Aorta (tissue), 5 donors: ENCODE results near the gene ACR. TPM values are rescaled to one million over a fixed set of nuclear protein-coding genes. Genes with fewer than 3 reads are reported as not detected.

ENCODE experiments used
- ATAC-seq: fragments of 200-7000 bp; cut with Tn5 transposase; one replicate; pipeline ENCODE4 v1.9.1; 2022; ENCODE audit warnings: moderate library complexity; ENCODE audit not compliant: low FRiP score
- DNase-seq, 2 donors: peaks; one replicate each; pipeline ENCODE4 v3.0.0-alpha.2; 2020
- H3K27ac ChIP-seq, 2 donors: one replicate each; pipeline ENCODE4 v1.5.1; 2013; ENCODE audit warnings: low read length in 2 of 2, mild to moderate bottlenecking in 2 of 2, moderate library complexity in 2 of 2, control low read depth in 1 of 2, inconsistent platforms in 1 of 2, low read depth in 1 of 2
- H3K27me3 ChIP-seq, 2 donors: one replicate each; pipeline ENCODE4 v1.6.1; 2013; ENCODE audit warnings: control low read depth in 1 of 2, low read length in 1 of 2, mild to moderate bottlenecking in 1 of 2, moderate library complexity in 1 of 2; ENCODE audit not compliant: insufficient read depth in 2 of 2, control insufficient read depth in 1 of 2
- H3K36me3 ChIP-seq, 2 donors: one replicate each; pipeline ENCODE4 v1.6.1; 2013; ENCODE audit warnings: control low read depth in 1 of 2, low read length in 1 of 2, mild to moderate bottlenecking in 1 of 2; ENCODE audit not compliant: insufficient read depth in 2 of 2, control insufficient read depth in 1 of 2
- H3K4me1 ChIP-seq, 2 donors: one replicate each; pipeline ENCODE4 v1.6.1; 2013; ENCODE audit warnings: low read length in 2 of 2, control low read depth in 1 of 2, mild to moderate bottlenecking in 1 of 2, moderate library complexity in 1 of 2; ENCODE audit not compliant: insufficient read depth in 2 of 2, control insufficient read depth in 1 of 2
- H3K4me3 ChIP-seq, 2 donors: one replicate each; pipeline ENCODE4 v1.5.1; 2013; ENCODE audit warnings: low read length in 2 of 2, control low read depth in 1 of 2, mild to moderate bottlenecking in 1 of 2
- H3K9me3 ChIP-seq: one replicate; pipeline ENCODE4 v1.6.1; 2013; ENCODE audit warnings: mild to moderate bottlenecking, low read length; ENCODE audit not compliant: control insufficient read depth
- WGBS, 2 donors: extraction: QIAGEN DNeasy Blood & Tissue Kit; methylation state at CpG; one replicate each; pipeline ENCODE4 v1.1.7; 2013; 5-methylcytosine and 5-hydroxymethylcytosine counted together
- intact Hi-C, 2 donors: fragments of 100-400 bp; cut with DNase I; formaldehyde crosslinking; loops; one replicate each; pipeline versions ENCODE4 v1.14.2 to v1.15.0; 2022
- polyA plus RNA-seq, 2 donors: library from polyadenylated mRNA; stranded (reverse); fragments of 200-250 nt; gene quantifications; one replicate each; pipeline ENCODE4 v1.2.3, GENCODE V29; 2013
- total RNA-seq, 2 donors: library from RNA; stranded (reverse); fragmentation: NEBNext Ultra II Directional; extraction: Animal tissue kit (Norgen Biotek cat#: 25700); gene quantifications; one replicate each; pipeline ENCODE4 v1.2.1, GENCODE V29; 2021
- donor health status: healthy with polysubstance abuse.
- donor health status: Bipolar disorder and iron deficiency.
- donor health status: DM: no; HTN: no; CAD: no.
- donor health status: DM: no; HTN: no; CAD: no.
- donor health status: DM: yes; HTN: yes; CAD: no.

The ACR gene
- total and polyA plus RNA-seq, 4 donors: 1.6 to 1.8 TPM; not detected in 2

DNA sequence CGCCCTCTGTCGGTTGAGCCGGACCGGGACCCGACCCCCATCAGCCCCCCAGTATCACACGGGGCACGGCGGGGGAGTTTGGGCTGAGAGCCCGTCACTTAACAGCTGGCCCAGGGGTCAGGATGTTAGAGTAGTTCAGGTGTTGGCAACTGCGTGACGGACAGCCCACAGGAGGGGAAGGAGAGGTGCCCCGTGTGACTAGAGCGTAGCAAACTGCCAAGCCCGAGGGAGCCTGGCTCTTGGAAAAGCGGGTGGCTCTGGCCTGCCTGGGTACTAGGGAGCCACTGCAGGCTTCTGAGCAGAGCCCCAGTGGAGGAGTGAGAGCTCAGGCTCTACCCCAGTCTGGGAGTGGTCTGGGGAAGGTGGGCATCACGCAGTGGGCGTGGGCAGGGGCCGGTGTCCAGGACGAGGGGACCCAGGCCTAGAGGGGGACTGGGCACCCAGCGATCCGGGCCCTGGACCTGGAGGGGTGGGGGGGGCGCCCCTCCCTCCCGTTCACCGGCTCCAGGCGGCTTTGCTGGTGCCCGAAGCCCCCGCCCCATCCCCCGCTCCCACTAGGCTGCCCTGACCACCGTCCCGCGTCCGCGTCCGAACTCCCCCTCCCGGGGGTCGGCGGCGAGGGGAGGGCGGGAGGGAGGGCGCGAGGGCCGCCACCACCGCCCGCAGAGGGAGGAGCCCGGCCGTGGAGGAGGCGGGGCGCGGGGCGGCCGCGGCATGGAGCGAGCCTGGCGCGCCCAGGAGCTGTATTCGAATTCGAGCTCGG, 41.0 kb upstream of the ACR start:
- DNase-seq (peak; percentile 44 to 76), ATAC-seq (peak; percentile 30)
- Histone ChIP-seq H3K36me3 (no peaks in the 10 kb centered on the region), H3K27me3 (no peaks in the 10 kb centered on the region), H3K4me3 (peak overlapping the region in 1 of 2 donors; percentile 8), H3K9me3 (no peaks in the 10 kb centered on the region), H3K27ac (no peak overlapping the region), H3K4me1 (no peaks in the 10 kb centered on the region)
- intact Hi-C loops: no loop called here
- WGBS, 2 donors: 1 to 10% methylated on average over 20 to 56 of the region's 58 CpGs

DNA sequence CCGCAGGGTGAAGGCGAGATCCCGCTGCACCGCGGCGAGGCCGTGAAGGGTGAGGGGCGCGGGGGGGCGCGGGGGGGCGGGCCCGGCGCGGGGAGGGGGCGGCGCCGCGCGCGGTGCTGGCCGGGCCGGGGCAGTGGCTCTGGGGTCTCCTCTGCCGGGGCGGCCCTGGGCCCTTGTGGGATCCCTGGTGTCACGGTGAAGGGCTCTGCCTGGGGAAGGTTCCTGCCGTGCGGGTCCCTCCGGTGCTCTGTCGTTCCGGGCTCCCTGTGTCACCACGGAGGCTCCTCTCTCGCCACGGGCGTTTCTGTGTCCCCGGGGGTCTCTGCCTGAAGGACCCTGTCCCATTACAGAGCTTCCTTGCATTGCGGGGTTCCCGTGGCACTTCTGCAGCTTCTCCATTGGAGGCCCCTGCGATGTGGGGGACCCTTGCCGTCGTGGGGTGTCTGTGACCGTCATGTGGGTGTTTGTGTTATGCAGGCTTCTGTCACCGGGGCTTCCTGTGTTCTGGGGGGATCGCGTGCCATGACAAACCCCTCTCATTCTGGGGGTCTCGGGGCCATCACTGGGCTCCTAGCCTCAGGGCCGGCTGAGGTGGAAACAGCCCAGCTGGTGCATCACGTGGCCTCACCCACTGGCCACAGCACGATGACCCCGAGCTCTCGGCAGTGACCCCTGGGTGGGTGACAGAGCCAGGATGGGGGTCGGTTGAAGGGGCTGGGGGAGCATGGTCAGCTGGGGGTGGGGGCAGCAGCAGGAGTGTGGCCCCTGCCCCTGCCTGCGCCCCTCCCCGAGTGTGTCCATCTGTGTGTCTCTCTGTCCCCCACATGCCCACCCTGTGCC, 40.1 kb upstream of the ACR start:
- H3K4me1 ChIP-seq: no peaks in the 10 kb centered on the region
- no peak overlapping the region for H3K4me3 ChIP-seq
- H3K9me3 ChIP-seq: no peaks in the 10 kb centered on the region
- H3K27me3 ChIP-seq: no peaks in the 10 kb centered on the region
- H3K36me3 ChIP-seq: no peaks in the 10 kb centered on the region
- 17 to 26% methylated on average over 29 to 54 of the region's 54 CpGs for WGBS, 2 donors
- DNase-seq: peak; percentile 43 to 61
- H3K27ac ChIP-seq: no peak overlapping the region
- intact Hi-C loops: no loop called here
- no peak for ATAC-seq

GRCh38 chr22:50698546-50698945, 39.5 kb upstream of the ACR start:
- ATAC-seq: no peak
- DNase-seq: peak; percentile 32 to 60
- Histone ChIP-seq H3K9me3 (no peaks in the 10 kb centered on the region), H3K27ac (no peak overlapping the region), H3K4me3 (no peak overlapping the region), H3K36me3 (no peaks in the 10 kb centered on the region), H3K27me3 (no peaks in the 10 kb centered on the region), H3K4me1 (no peaks in the 10 kb centered on the region)
- intact Hi-C loops: no loop called here
- 81 to 84% methylated on average over 11 to 12 of the region's 12 CpGs for WGBS, 2 donors

DNA sequence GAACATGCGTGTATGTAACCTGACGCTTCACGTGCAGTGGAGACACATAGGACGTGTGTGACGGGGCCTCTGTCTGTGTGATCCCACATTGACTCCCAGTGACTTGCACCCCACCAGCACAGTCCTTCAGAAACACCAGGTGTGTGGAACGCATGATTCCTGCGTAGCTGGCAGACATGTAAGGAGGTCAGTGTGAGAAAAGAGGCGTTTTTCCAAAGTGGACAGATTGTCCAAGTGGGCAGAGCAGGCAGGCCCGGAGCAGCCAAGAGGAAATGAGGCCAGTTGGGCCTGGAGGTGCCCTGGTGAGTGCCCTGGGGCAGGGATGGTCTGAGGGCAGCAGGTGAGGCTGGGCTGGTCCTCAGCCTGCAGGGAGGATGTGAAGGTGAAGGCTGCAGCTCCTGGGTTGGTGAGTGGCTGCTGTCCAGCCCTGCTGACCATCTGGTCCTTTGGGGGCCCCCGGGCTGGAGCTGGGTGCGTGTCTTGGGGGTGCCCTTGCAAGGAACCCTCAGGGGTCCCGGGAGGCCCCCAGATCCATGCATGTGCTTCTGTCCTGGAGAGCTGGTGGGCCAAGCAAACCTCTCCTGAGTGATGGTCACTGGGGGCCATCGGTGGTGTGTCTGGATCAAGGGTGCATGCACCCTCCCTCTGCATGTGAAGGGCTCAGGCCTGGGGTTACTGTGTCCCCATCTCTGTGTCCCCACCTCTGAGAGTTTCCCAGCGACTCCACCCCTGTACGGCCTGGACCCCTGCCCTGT, 38.8 kb upstream of the ACR start:
- ATAC-seq (no peak), DNase-seq (peak; percentile 38 to 65)
- 92 to 93% methylated on average over 15 of the region's 15 CpGs for WGBS, 2 donors
- intact Hi-C loops: no loop called here
- no peaks in the 10 kb centered on the region for H3K4me1 ChIP-seq
- no peak overlapping the region for H3K4me3 ChIP-seq
- no peaks in the 10 kb centered on the region for H3K36me3 ChIP-seq
- no peaks in the 10 kb centered on the region for H3K27me3 ChIP-seq
- H3K9me3 ChIP-seq: no peaks in the 10 kb centered on the region
- H3K27ac ChIP-seq: no peak overlapping the region

GRCh38 chr22:50699756-50700386, 38.1 kb upstream of the ACR start:
- ATAC-seq: no peak
- H3K4me3 ChIP-seq: no peak overlapping the region
- no peaks in the 10 kb centered on the region for H3K36me3 ChIP-seq
- no peak overlapping the region for H3K27ac ChIP-seq
- intact Hi-C loops: no loop called here
- no peaks in the 10 kb centered on the region for H3K4me1 ChIP-seq
- 82 to 84% methylated on average over 15 of the region's 15 CpGs for WGBS, 2 donors
- peak; percentile 32 to 66 for DNase-seq
- H3K9me3 ChIP-seq: no peaks in the 10 kb centered on the region
- no peaks in the 10 kb centered on the region for H3K27me3 ChIP-seq

- DNase-seq (peak; percentile 35 to 52), ATAC-seq (no peak)
- WGBS, 2 donors: 84 to 85% methylated on average over 19 of the region's 19 CpGs
- no peaks in the 10 kb centered on the region for H3K27me3 ChIP-seq
- intact Hi-C loops: no loop called here
- no peaks in the 10 kb centered on the region for H3K36me3 ChIP-seq
- H3K27ac ChIP-seq: no peak overlapping the region
- H3K9me3 ChIP-seq: no peaks in the 10 kb centered on the region
- no peaks in the 10 kb centered on the region for H3K4me1 ChIP-seq
- H3K4me3 ChIP-seq: no peak overlapping the region
These were observed 37.5 kb upstream of the ACR start for GRCh38 chr22:50700387-50701075.

- Histone ChIP-seq H3K4me1 (no peaks in the 10 kb centered on the region), H3K27me3 (no peaks in the 10 kb centered on the region)
These were observed 37.0 kb upstream of the ACR start for GRCh38 chr22:50701076-50701419.

More at GRCh38 chr22:50701076-50701419, 37.0 kb upstream of the ACR start:
- DNase-seq: peak in 1 of 2 donors; percentile 30
- Histone ChIP-seq H3K36me3 (no peaks in the 10 kb centered on the region), H3K27ac (no peak overlapping the region), H3K4me3 (no peak overlapping the region), H3K9me3 (no peaks in the 10 kb centered on the region)
- no peak for ATAC-seq
- 57 to 74% methylated on average over 7 of the region's 7 CpGs for WGBS, 2 donors
- intact Hi-C loops: no loop called here
